ENCODE data around the gene CD79B. TPM values are rescaled to one million over a fixed set of nuclear protein-coding genes. Genes with fewer than 3 reads are reported as not detected.
"Not testable (repeated sequence)": the region's sequence is repeated elsewhere in the genome, so short reads cannot be mapped to it uniquely, and the experiment has no call there.

The CD79B gene
- total RNA-seq, 1 donor from 2014 or later, result not detected

- TF ChIP-seq, protein P1, sequence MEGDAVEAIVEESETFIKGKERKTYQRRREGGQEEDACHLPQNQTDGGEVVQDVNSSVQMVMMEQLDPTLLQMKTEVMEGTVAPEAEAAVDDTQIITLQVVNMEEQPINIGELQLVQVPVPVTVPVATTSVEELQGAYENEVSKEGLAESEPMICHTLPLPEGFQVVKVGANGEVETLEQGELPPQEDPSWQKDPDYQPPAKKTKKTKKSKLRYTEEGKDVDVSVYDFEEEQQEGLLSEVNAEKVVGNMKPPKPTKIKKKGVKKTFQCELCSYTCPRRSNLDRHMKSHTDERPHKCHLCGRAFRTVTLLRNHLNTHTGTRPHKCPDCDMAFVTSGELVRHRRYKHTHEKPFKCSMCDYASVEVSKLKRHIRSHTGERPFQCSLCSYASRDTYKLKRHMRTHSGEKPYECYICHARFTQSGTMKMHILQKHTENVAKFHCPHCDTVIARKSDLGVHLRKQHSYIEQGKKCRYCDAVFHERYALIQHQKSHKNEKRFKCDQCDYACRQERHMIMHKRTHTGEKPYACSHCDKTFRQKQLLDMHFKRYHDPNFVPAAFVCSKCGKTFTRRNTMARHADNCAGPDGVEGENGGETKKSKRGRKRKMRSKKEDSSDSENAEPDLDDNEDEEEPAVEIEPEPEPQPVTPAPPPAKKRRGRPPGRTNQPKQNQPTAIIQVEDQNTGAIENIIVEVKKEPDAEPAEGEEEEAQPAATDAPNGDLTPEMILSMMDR (IDR thresholded peaks at IDR 0.05), result peak; percentile 62
- not testable (repeated sequence) for H3K79me2 ChIP-seq (ENCODE audit: low read depth); H2AFZ ChIP-seq (replicated peaks); DNase-seq (ENCODE audit: low spot score); H3K36me3 ChIP-seq; H3F3A ChIP-seq (ENCODE audit: low read depth); H3K36me3 Mint-ChIP-seq; H3K27me3 ChIP-seq; H3K9me3 Mint-ChIP-seq; H3K4me1 ChIP-seq; H3K4me3 Mint-ChIP-seq; H4K20me1 ChIP-seq (ENCODE audit: low read depth); H3K9ac ChIP-seq; H3K4me1 Mint-ChIP-seq; H3K4me3 ChIP-seq; H3K9me3 ChIP-seq (ENCODE audit: low read depth); H3K27me3 Mint-ChIP-seq (ENCODE audit: insufficient read depth, low read depth); H3K27ac ChIP-seq; H3K4me2 ChIP-seq
- H3K27ac Mint-ChIP-seq, result peak overlapping the region; percentile 90
Observed at GRCh38 chr17:63903787-63904201, 28.3 kb downstream of the CD79B start.

GRCh38 chr17:63901971-63902370, 30.2 kb downstream of the CD79B start:
- H3F3A ChIP-seq (ENCODE audit: low read depth); H4K20me1 ChIP-seq (ENCODE audit: low read depth); H3K36me3 Mint-ChIP-seq; H3K4me3 ChIP-seq; H3K4me1 ChIP-seq; H3K27ac Mint-ChIP-seq; H3K27ac ChIP-seq; H3K9ac ChIP-seq; H3K9me3 ChIP-seq (ENCODE audit: low read depth); DNase-seq (ENCODE audit: low spot score); H2AFZ ChIP-seq (replicated peaks); H3K27me3 ChIP-seq; H3K4me3 Mint-ChIP-seq; H3K4me2 ChIP-seq; H3K27me3 Mint-ChIP-seq (ENCODE audit: insufficient read depth, low read depth); H3K79me2 ChIP-seq (ENCODE audit: low read depth); H3K4me1 Mint-ChIP-seq; H3K9me3 Mint-ChIP-seq; H3K36me3 ChIP-seq: not testable (repeated sequence)

DNA sequence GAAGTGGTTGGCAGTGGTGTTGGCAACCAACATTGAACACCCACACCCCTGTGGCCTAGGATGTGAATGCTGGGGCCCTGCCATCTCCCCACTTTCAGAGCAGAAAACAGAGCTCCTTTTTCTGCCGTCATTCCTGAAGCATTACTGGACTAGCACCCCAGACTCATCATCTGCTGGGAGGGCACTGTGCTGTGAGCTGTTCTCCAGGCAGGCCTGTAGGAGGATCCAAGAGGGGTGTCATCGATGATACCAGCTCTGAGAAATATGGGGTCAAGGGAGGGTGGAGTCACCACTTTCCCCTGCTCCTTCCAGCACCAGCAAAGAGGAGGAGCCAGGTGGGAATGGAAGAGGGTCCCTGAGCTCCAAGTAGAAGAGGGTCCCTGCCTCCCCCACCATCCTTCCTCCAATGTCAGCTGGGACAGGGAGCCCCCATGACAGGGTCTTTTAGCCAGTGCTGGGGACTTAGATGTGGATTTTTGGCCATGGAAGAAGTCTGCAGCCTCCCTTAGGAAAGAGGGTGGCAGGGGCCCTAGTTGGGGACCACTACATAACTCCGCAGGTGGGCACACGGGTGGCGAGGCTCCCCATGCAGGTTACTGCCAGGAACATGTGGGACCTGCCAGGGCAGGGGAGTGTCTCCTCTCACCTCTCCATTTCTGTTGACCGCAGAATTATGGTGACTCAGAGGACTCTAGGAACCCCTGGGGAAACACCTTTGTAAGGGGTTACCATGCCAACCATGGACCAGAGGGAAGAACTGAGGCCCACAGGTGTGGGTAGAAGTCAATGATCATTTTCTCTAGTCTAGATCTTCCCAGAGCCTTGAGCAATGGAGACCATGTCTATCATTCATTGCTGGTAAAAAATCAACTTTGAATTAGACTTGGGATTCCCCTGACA, 33.0 kb downstream of the CD79B start:
- not testable (repeated sequence) for H4K20me1 ChIP-seq (ENCODE audit: low read depth); H3K27ac ChIP-seq; H3K27ac Mint-ChIP-seq; H3K27me3 ChIP-seq; H3K9me3 ChIP-seq (ENCODE audit: low read depth); H3K4me1 Mint-ChIP-seq; H3K36me3 Mint-ChIP-seq; H3K4me1 ChIP-seq; H3K36me3 ChIP-seq; DNase-seq (ENCODE audit: low spot score); H3K79me2 ChIP-seq (ENCODE audit: low read depth); H3K27me3 Mint-ChIP-seq (ENCODE audit: insufficient read depth, low read depth); H3K9me3 Mint-ChIP-seq; H2AFZ ChIP-seq (replicated peaks); H3K4me2 ChIP-seq; H3K4me3 Mint-ChIP-seq; H3K9ac ChIP-seq; H3F3A ChIP-seq (ENCODE audit: low read depth); H3K4me3 ChIP-seq

GRCh38 chr17:63896524-63897354, 35.4 kb downstream of the CD79B start, which contains the start of gene CSH1:
Gene CSH1, minus strand, starts transcription at chr17:63896574. Its CDS starts 63 bp downstream, at chr17:63896511.
- H3K4me1 ChIP-seq; H2AFZ ChIP-seq (replicated peaks); DNase-seq (ENCODE audit: low spot score); H3K27me3 ChIP-seq; H3F3A ChIP-seq (ENCODE audit: low read depth); H3K4me1 Mint-ChIP-seq; H3K4me3 Mint-ChIP-seq; H3K4me3 ChIP-seq; H3K27ac Mint-ChIP-seq; H3K9ac ChIP-seq; H3K27me3 Mint-ChIP-seq (ENCODE audit: insufficient read depth, low read depth); H3K36me3 Mint-ChIP-seq; H4K20me1 ChIP-seq (ENCODE audit: low read depth); H3K27ac ChIP-seq; H3K79me2 ChIP-seq (ENCODE audit: low read depth); H3K4me2 ChIP-seq; H3K9me3 Mint-ChIP-seq; H3K36me3 ChIP-seq; H3K9me3 ChIP-seq (ENCODE audit: low read depth): not testable (repeated sequence)

- not testable (repeated sequence) for H3K27ac Mint-ChIP-seq; H3K79me2 ChIP-seq (ENCODE audit: low read depth); H3K36me3 Mint-ChIP-seq; H3K4me3 ChIP-seq; H3K27ac ChIP-seq; H3K9ac ChIP-seq; H3K27me3 ChIP-seq; H3K4me1 Mint-ChIP-seq; H3F3A ChIP-seq (ENCODE audit: low read depth); H3K4me2 ChIP-seq; H3K9me3 Mint-ChIP-seq; H2AFZ ChIP-seq (replicated peaks); H3K9me3 ChIP-seq (ENCODE audit: low read depth); H3K27me3 Mint-ChIP-seq (ENCODE audit: insufficient read depth, low read depth); DNase-seq (ENCODE audit: low spot score); H3K4me3 Mint-ChIP-seq; H4K20me1 ChIP-seq (ENCODE audit: low read depth); H3K4me1 ChIP-seq; H3K36me3 ChIP-seq
Observed at GRCh38 chr17:63894821-63895220, 37.3 kb downstream of the CD79B start.

DNA sequence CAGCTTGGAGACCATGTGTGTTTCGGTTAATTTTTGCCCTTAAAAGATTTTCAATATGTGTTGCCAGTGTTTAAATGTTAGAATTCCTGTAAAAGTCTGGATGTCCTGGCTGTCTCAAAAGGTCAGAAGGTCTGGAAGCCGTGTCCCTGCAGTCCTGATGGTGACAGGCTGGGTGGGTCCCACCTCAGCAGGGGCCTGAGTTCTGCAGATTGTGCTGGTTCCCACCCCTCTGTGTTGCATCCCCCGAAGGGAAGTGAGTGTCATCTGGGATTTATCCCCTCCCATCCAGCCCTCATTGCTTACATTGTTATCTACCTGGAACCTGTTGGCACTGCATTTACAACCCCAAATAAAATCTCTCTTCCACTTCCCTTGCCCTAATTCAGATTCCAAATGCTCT, 38.1 kb downstream of the CD79B start:
- not testable (repeated sequence) for H3K9ac ChIP-seq; H3K4me2 ChIP-seq; H3K27me3 ChIP-seq; H3K4me1 ChIP-seq; H3K4me3 Mint-ChIP-seq; H3K9me3 ChIP-seq (ENCODE audit: low read depth); H4K20me1 ChIP-seq (ENCODE audit: low read depth); H3K4me3 ChIP-seq; H3K79me2 ChIP-seq (ENCODE audit: low read depth); H3K36me3 Mint-ChIP-seq; H2AFZ ChIP-seq (replicated peaks); H3K9me3 Mint-ChIP-seq; H3K27me3 Mint-ChIP-seq (ENCODE audit: insufficient read depth, low read depth); H3K27ac ChIP-seq; H3F3A ChIP-seq (ENCODE audit: low read depth); H3K4me1 Mint-ChIP-seq; H3K36me3 ChIP-seq; H3K27ac Mint-ChIP-seq; DNase-seq (ENCODE audit: low spot score)

Data from neural progenitor cell (in vitro differentiated cells).